OCI-LY1 (cell line): ENCODE results near the gene USF2.

Experiments
- EZH2 ChIP-seq: fragments of 200-600 bp; sonication (generic), shearing (Covaris generic); IDR thresholded peaks from 2 replicates; pipeline ENCODE4 v1.8.0; 2017; ENCODE audit warnings: borderline replicate concordance, mixed run types, mild to moderate bottlenecking, antibody characterized with exemption, low read length, moderate library complexity, mixed read lengths
- TF ChIP-seq, protein P1 (sequence below): fragments of 200-600 bp; sonication (generic), shearing (Covaris generic); IDR thresholded peaks from 2 replicates; pipeline ENCODE4 v1.5.1; 2017; ENCODE audit warnings: mild to moderate bottlenecking, antibody characterized with exemption, low read length, moderate library complexity, mixed read lengths

DNA sequence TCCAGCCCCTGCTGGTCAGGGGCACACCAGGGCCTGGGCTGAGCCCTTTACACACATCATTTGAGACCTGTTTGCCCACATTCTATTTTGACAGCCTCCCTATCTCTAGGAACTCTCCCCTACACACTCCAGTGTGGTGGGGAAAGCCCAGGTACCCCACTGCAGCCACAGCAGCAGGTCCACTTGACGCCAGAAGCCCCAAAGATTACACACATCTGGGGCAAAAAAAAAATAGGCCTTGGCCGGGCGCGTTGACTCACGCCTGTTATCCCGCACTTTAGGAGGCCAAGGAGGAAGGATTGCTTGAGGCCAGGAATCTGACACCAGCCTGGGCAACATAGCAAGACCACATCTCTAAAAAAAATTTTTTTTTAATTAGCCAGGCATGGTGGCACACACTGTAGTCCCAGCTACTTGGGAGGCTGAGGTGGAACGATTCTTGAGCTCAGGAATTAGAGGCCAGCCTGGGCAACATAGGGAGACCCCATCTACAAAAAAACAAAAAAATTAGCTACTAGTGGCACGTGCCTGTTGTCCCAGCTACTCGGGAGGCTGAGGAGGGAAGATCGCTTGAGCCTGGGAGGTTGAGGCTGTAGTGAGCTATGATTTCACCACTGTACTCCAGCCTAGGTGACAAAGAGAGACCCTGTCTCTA lies 42.2 kb downstream of the USF2 start:
- TF ChIP-seq, protein P1, sequence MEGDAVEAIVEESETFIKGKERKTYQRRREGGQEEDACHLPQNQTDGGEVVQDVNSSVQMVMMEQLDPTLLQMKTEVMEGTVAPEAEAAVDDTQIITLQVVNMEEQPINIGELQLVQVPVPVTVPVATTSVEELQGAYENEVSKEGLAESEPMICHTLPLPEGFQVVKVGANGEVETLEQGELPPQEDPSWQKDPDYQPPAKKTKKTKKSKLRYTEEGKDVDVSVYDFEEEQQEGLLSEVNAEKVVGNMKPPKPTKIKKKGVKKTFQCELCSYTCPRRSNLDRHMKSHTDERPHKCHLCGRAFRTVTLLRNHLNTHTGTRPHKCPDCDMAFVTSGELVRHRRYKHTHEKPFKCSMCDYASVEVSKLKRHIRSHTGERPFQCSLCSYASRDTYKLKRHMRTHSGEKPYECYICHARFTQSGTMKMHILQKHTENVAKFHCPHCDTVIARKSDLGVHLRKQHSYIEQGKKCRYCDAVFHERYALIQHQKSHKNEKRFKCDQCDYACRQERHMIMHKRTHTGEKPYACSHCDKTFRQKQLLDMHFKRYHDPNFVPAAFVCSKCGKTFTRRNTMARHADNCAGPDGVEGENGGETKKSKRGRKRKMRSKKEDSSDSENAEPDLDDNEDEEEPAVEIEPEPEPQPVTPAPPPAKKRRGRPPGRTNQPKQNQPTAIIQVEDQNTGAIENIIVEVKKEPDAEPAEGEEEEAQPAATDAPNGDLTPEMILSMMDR: no peak
- no peak for TF ChIP-seq EZH2
